HG03025 (cell line): ENCODE data around the gene EBF3.

ENCODE experiments used
- ATAC-seq: cut with Tn5 transposase; IDR thresholded peaks from one replicate; pipeline ENCODE4 v1.9.1; 2021; ENCODE audit warnings: mild to moderate bottlenecking, moderate library complexity; ENCODE audit not compliant: unreplicated experiment, low FRiP score

EBF3 gene

GRCh38 chr10:129786216-129786615 lies 177.9 kb downstream of the EBF3 start:
- no peak for ATAC-seq

- ATAC-seq: no peak
These were observed 178.5 kb downstream of the EBF3 start for GRCh38 chr10:129785536-129785981.
